Measurements from ENCODE around the gene PRKG1.
"Not testable (repeated sequence)": the region's sequence is repeated elsewhere in the genome, so short reads cannot be mapped to it uniquely, and the experiment has no call there.

Gene PRKG1

GRCh38 chr10:52108236-52108635 lies 1033.9 kb downstream of the PRKG1 start:
- no peak for DNase-seq

- DNase-seq: no peak
Measured at GRCh38 chr10:52110576-52110975, 1036.3 kb downstream of the PRKG1 start.

- DNase-seq: no peak
Measured at GRCh38 chr10:52111101-52111891, 1037.0 kb downstream of the PRKG1 start.

- DNase-seq: no peak
Measured at GRCh38 chr10:52115823-52116222, 1041.5 kb downstream of the PRKG1 start.

- DNase-seq: no peak
Measured at GRCh38 chr10:52119507-52119906, 1045.2 kb downstream of the PRKG1 start.

- no peak for DNase-seq
Measured at GRCh38 chr10:52121688-52122087, 1047.4 kb downstream of the PRKG1 start.

- DNase-seq: no peak
Measured at GRCh38 chr10:52128056-52128683, 1053.9 kb downstream of the PRKG1 start.

- DNase-seq: no peak
Measured at GRCh38 chr10:52129410-52130178, 1055.3 kb downstream of the PRKG1 start.

- no peak for DNase-seq
Measured at GRCh38 chr10:52135101-52135500, 1060.8 kb downstream of the PRKG1 start.

GRCh38 chr10:52136921-52137320 lies 1062.6 kb downstream of the PRKG1 start:
- DNase-seq: no peak

- DNase-seq: no peak
Measured at GRCh38 chr10:52143338-52143737, 1069.1 kb downstream of the PRKG1 start.

GRCh38 chr10:52145636-52146035 lies 1071.3 kb downstream of the PRKG1 start:
- DNase-seq: no peak

- no peak for DNase-seq
Measured at GRCh38 chr10:52146766-52147165, 1072.5 kb downstream of the PRKG1 start.

- DNase-seq: no peak
Measured at GRCh38 chr10:52170776-52171175, 1096.5 kb downstream of the PRKG1 start.

GRCh38 chr10:52172581-52172980 lies 1098.3 kb downstream of the PRKG1 start:
- DNase-seq: no peak

- DNase-seq: no peak
Measured at GRCh38 chr10:52185256-52185655, 1111.0 kb downstream of the PRKG1 start.

- no peak for DNase-seq
Measured at GRCh38 chr10:52187521-52188258, 1113.4 kb downstream of the PRKG1 start.

GRCh38 chr10:52191049-52191448 lies 1116.8 kb downstream of the PRKG1 start:
- DNase-seq: no peak

- DNase-seq: no peak
Measured at GRCh38 chr10:52194191-52194590, 1119.9 kb downstream of the PRKG1 start.

GRCh38 chr10:52194716-52195115 lies 1120.4 kb downstream of the PRKG1 start:
- no peak for DNase-seq

- DNase-seq: no peak
Measured at GRCh38 chr10:52197098-52197497, 1122.8 kb downstream of the PRKG1 start.

GRCh38 chr10:52198540-52198939 lies 1124.3 kb downstream of the PRKG1 start:
- DNase-seq: no peak

- DNase-seq: not testable (repeated sequence)
Measured at GRCh38 chr10:52204906-52205305, 1130.6 kb downstream of the PRKG1 start.
